Stimulated activated naive CD8-positive, alpha-beta T cell treated with anti-CD3 and anti-CD28 coated beads, Interleukin-15, Interleukin-2, amounts not matched to agents 100 ng/mL and 50 ng/mL, for 24 hours (primary cell): ENCODE measurements around the gene ISCA1.
A peak's percentile ranks its signal among the peaks of the same experiment; 100 is the strongest.
"Not testable (repeated sequence)": the region's sequence is repeated elsewhere in the genome, so short reads cannot be mapped to it uniquely, and the experiment has no call there.

Experiments used
- H3K27ac Mint-ChIP-seq: one replicate; pipeline ENCODE4 v1.8.0; 2021; ENCODE audit warnings: mild to moderate bottlenecking, mixed read lengths
- H3K27me3 Mint-ChIP-seq: one replicate; pipeline ENCODE4 v1.8.0; 2021; ENCODE audit warnings: mixed read lengths
- H3K36me3 Mint-ChIP-seq: one replicate; pipeline ENCODE4 v1.8.0; 2021; ENCODE audit warnings: low read depth, mixed read lengths
- H3K4me1 Mint-ChIP-seq: one replicate; pipeline ENCODE4 v1.8.0; 2021; ENCODE audit warnings: low read depth, mixed read lengths
- H3K4me3 Mint-ChIP-seq: one replicate; pipeline ENCODE4 v1.8.0; 2021; ENCODE audit warnings: mild to moderate bottlenecking, mixed read lengths
- H3K9me3 Mint-ChIP-seq: one replicate; pipeline ENCODE4 v1.8.0; 2021; ENCODE audit warnings: mixed read lengths

Gene ISCA1

GRCh38 chr9:86282077-86282978 lies at the start of gene ISCA1:
Gene ISCA1, minus strand, starts transcription at chr9:86282538. Its CDS starts 80 bp downstream, at chr9:86282458.
- H3K27me3 Mint-ChIP-seq = no peaks in the 10 kb centered on the region
- H3K27ac Mint-ChIP-seq = peak within 1 kb of the TSS; percentile 94
- H3K9me3 Mint-ChIP-seq = no peaks in the 10 kb centered on the region
- H3K4me3 Mint-ChIP-seq = peak within 1 kb of the TSS; percentile 87
- H3K36me3 Mint-ChIP-seq = peaks cover 25% of the 10 kb centered on the region
- H3K4me1 Mint-ChIP-seq = peaks cover 54% of the 10 kb centered on the region

DNA sequence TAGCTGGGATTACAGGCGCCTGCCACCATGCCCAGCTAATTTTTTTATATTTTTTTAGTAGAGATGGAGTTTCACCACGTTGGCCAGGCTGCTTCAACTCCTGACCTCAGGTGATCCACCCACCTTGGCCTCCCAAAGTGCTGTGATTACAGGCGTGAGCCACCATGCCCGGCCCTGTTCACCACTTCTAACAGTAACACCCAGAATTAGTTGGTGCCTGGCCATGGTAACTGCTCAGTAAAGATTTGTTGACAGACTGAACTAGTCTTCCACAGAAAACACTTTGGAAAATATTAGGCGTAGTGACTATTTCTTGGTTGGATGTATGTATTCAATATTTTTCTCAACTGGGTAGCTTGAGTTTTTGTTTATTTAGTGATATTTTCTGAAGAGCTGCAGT lies 47.8 kb upstream of the ISCA1 start:
- no peak overlapping the region for H3K27ac Mint-ChIP-seq
- H3K36me3 Mint-ChIP-seq = peaks cover 85% of the 10 kb centered on the region
- no peaks in the 10 kb centered on the region for H3K27me3 Mint-ChIP-seq
- no peak overlapping the region for H3K4me3 Mint-ChIP-seq
- peaks cover 19% of the 10 kb centered on the region for H3K4me1 Mint-ChIP-seq
- H3K9me3 Mint-ChIP-seq = peaks cover 4% of the 10 kb centered on the region

GRCh38 chr9:86329649-86330048 lies 47.3 kb upstream of the ISCA1 start:
- Mint-ChIP-seq H3K9me3 (peaks cover 4% of the 10 kb centered on the region), H3K27ac (peak overlapping the region; percentile 55), H3K27me3 (no peaks in the 10 kb centered on the region), H3K4me1 (peaks cover 19% of the 10 kb centered on the region), H3K4me3 (no peak overlapping the region), H3K36me3 (peaks cover 85% of the 10 kb centered on the region)

- H3K4me1 Mint-ChIP-seq = peaks cover 19% of the 10 kb centered on the region
- no peaks in the 10 kb centered on the region for H3K27me3 Mint-ChIP-seq
- no peak overlapping the region for H3K4me3 Mint-ChIP-seq
- peaks cover 4% of the 10 kb centered on the region for H3K9me3 Mint-ChIP-seq
- H3K27ac Mint-ChIP-seq = no peak overlapping the region
- peaks cover 84% of the 10 kb centered on the region for H3K36me3 Mint-ChIP-seq
Measured at GRCh38 chr9:86328156-86328555, 45.8 kb upstream of the ISCA1 start.

DNA sequence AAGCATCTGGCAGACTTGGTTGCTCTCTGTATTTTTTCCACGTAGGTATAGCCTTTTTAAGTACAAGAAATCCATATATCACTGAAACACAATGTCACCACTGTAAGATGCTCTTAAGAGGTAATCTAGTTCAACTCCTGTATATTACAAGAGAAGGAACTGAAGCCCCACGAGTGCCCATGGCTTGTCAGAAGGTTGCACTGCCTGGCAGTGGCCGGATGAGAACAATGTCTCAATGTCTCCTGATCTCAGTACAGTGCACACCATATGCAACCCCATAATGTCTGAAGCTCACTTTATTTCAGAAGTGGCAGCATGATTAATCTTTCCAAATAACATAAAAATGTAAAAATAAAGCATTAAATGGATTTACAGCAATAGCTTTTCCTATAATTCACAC lies 44.2 kb upstream of the ISCA1 start:
- Mint-ChIP-seq H3K27ac (no peak overlapping the region), H3K4me3 (no peak overlapping the region), H3K4me1 (peaks cover 19% of the 10 kb centered on the region), H3K27me3 (no peaks in the 10 kb centered on the region), H3K9me3 (no peaks in the 10 kb centered on the region), H3K36me3 (peaks cover 81% of the 10 kb centered on the region)

DNA sequence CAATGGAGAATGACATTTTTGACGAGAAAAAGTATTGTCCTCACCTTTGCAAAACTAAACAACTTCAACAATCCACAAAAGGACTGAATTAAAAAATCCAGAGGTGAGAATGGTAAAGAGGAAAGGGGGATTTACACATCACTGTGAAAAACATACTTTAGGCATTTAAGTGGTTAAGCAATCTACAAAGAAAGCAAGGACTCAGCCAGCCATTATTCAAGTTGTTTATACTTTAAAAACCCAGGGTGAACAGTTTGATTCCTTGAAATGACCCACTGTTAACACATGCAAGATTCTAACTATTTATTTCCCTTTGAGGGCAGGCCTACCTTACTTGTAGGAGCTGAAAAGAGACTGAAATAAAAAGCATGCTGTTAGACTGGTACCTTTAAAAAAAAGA lies 42.6 kb upstream of the ISCA1 start:
- Mint-ChIP-seq H3K4me3 (no peak overlapping the region), H3K9me3 (no peaks in the 10 kb centered on the region), H3K4me1 (peaks cover 14% of the 10 kb centered on the region), H3K27me3 (no peaks in the 10 kb centered on the region), H3K36me3 (peaks cover 80% of the 10 kb centered on the region), H3K27ac (no peak overlapping the region)

DNA sequence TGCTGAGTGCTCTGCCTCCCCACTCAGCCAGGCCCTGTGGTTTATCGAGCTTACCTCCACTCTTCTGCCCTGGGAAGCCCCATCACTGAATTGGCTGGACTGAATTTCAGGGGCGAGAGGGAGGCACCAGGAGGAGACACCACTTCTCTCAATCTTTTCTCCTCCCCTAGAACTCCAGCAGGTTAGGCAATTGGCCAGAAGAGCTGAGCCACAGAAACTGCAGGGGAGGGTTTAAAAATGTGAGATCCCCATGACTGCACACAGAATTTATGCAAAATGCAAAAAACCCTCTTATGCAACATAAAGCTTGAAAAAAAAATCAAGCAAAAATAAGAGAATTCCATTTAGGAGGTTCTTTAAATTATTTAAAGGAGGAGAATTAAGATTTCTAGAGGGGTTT lies 42.0 kb upstream of the ISCA1 start:
- no peak overlapping the region for H3K27ac Mint-ChIP-seq

GRCh38 chr9:86322973-86323644 lies 40.8 kb upstream of the ISCA1 start:
- Mint-ChIP-seq H3K4me3 (no peak overlapping the region), H3K4me1 (peaks cover 8% of the 10 kb centered on the region), H3K27ac (peak overlapping the region; percentile 19), H3K36me3 (peaks cover 87% of the 10 kb centered on the region), H3K27me3 (no peaks in the 10 kb centered on the region), H3K9me3 (no peaks in the 10 kb centered on the region)

More for the DNA sequence above, 42.0 kb upstream of the ISCA1 start:
- peaks cover 10% of the 10 kb centered on the region for H3K4me1 Mint-ChIP-seq
- H3K27me3 Mint-ChIP-seq = no peaks in the 10 kb centered on the region
- no peak overlapping the region for H3K4me3 Mint-ChIP-seq
- no peaks in the 10 kb centered on the region for H3K9me3 Mint-ChIP-seq
- peaks cover 80% of the 10 kb centered on the region for H3K36me3 Mint-ChIP-seq

- Mint-ChIP-seq H3K4me1 (no peaks in the 10 kb centered on the region), H3K27me3 (no peaks in the 10 kb centered on the region), H3K36me3 (peaks cover 75% of the 10 kb centered on the region), H3K4me3 (no peak overlapping the region), H3K9me3 (no peaks in the 10 kb centered on the region), H3K27ac (no peak overlapping the region)
Measured at GRCh38 chr9:86321373-86321772, 39.0 kb upstream of the ISCA1 start.

DNA sequence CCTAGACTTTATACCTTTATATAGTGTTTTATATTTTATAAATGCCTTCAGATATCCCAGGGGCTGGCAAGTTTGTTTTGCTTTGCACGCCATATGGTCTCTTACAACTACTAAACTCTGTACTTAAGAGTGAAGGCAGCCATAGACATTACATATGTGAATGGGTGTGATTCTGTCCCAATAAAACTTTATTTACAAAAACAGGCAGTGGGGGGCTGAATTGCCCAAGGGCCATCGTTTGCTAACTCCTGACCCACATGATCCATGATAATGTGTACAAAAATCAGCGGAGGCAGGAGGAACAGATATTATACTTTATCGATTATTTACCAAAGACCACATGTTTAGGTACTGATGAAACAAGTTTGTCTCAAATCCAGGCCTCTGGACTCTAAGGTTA lies 35.8 kb upstream of the ISCA1 start:
- no peaks in the 10 kb centered on the region for H3K4me1 Mint-ChIP-seq
- peaks cover 77% of the 10 kb centered on the region for H3K36me3 Mint-ChIP-seq
- H3K4me3 Mint-ChIP-seq = no peak overlapping the region
- no peaks in the 10 kb centered on the region for H3K27me3 Mint-ChIP-seq
- H3K27ac Mint-ChIP-seq = no peak overlapping the region
- H3K9me3 Mint-ChIP-seq = no peaks in the 10 kb centered on the region

GRCh38 chr9:86315078-86315477 lies 32.7 kb upstream of the ISCA1 start:
- Mint-ChIP-seq H3K4me1 (no peaks in the 10 kb centered on the region), H3K27ac (no peak overlapping the region), H3K36me3 (peaks cover 72% of the 10 kb centered on the region), H3K27me3 (no peaks in the 10 kb centered on the region), H3K4me3 (no peak overlapping the region), H3K9me3 (no peaks in the 10 kb centered on the region)

- not testable (repeated sequence) for H3K27ac Mint-ChIP-seq
Measured at GRCh38 chr9:86312959-86313358, 30.6 kb upstream of the ISCA1 start.

DNA sequence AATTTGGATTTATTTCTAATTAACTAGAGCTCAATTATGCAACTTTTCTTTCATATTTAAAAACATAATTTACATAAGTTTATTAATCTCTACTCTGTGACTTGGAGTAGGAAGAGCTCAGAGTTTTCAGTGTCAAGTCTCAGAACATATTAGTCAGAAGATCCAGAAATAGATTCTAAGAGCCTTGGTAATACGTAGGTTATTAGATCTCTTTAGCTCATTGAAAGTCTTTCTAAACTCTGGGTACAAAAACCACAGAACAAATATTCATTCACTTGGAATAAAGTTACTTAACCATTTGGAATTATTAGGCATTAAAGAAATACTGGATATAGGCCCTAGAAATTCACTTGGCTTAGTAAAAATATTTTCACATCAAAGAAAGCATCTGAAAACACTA lies 26.3 kb upstream of the ISCA1 start:
- H3K27ac Mint-ChIP-seq = no peak overlapping the region
- peaks cover 81% of the 10 kb centered on the region for H3K36me3 Mint-ChIP-seq
- no peaks in the 10 kb centered on the region for H3K9me3 Mint-ChIP-seq
- no peak overlapping the region for H3K4me3 Mint-ChIP-seq
- H3K27me3 Mint-ChIP-seq = no peaks in the 10 kb centered on the region
- H3K4me1 Mint-ChIP-seq = peaks cover 11% of the 10 kb centered on the region

More at GRCh38 chr9:86312959-86313358, 30.6 kb upstream of the ISCA1 start:
- H3K4me3 Mint-ChIP-seq, H3K9me3 Mint-ChIP-seq, H3K27me3 Mint-ChIP-seq, H3K4me1 Mint-ChIP-seq: not testable (repeated sequence)
- H3K36me3 Mint-ChIP-seq = peaks cover 70% of the 10 kb centered on the region

GRCh38 chr9:86304236-86304730 lies 21.9 kb upstream of the ISCA1 start:
- Mint-ChIP-seq H3K4me3 (no peak overlapping the region), H3K9me3 (no peaks in the 10 kb centered on the region), H3K27me3 (no peaks in the 10 kb centered on the region), H3K36me3 (peaks cover 85% of the 10 kb centered on the region), H3K4me1 (peaks cover 20% of the 10 kb centered on the region), H3K27ac (no peak overlapping the region)

- no peaks in the 10 kb centered on the region for H3K27me3 Mint-ChIP-seq
- H3K4me3 Mint-ChIP-seq = peak overlapping the region; percentile 2
- peaks cover 23% of the 10 kb centered on the region for H3K4me1 Mint-ChIP-seq
- H3K27ac Mint-ChIP-seq = peak overlapping the region; percentile 74
- H3K9me3 Mint-ChIP-seq = no peaks in the 10 kb centered on the region
- H3K36me3 Mint-ChIP-seq = peaks cover 86% of the 10 kb centered on the region
Measured at GRCh38 chr9:86303316-86303975, 21.1 kb upstream of the ISCA1 start.
